Upper lobe of left lung (tissue), 6 donors: ENCODE data around the gene MDM2. TPM values are rescaled to one million over a fixed set of nuclear protein-coding genes. Genes with fewer than 3 reads are reported as not detected.
A peak's percentile ranks its signal among the peaks of the same experiment; 100 is the strongest.
"Not testable (repeated sequence)": the region's sequence is repeated elsewhere in the genome, so short reads cannot be mapped to it uniquely, and the experiment has no call there.

Experiments
- ATAC-seq, 2 donors: fragments of 200-7000 bp; cut with Tn5 transposase; one replicate each; pipeline ENCODE4 v1.9.1; 2022; ENCODE audit warnings: mild to moderate bottlenecking in 2 of 2, moderate library complexity in 2 of 2; ENCODE audit not compliant: low FRiP score in 2 of 2
- DNase-seq, 2 donors: peaks; one replicate each; pipeline ENCODE4 v3.0.0-alpha.2; 2019 to 2020
- H3K27ac ChIP-seq, 4 donors: fragments of 200-600 bp; sonication (generic); one replicate each; pipeline ENCODE4 v1.5.1; 2016 to 2019
- H3K27me3 ChIP-seq, 4 donors: fragments of 200-600 bp; sonication (generic); one replicate each; pipeline ENCODE4 v1.5.1; 2017 to 2019
- H3K36me3 ChIP-seq, 4 donors: fragments of 200-600 bp; sonication (generic); one replicate each; pipeline ENCODE4 v1.5.1; 2016 to 2019
- H3K4me1 ChIP-seq, 4 donors: fragments of 200-600 bp; sonication (generic); one replicate each; pipeline ENCODE4 v1.5.1; 2018 to 2019
- H3K4me3 ChIP-seq, 4 donors: fragments of 200-600 bp; sonication (generic); one replicate each; pipeline ENCODE4 v1.5.1; 2017 to 2019; ENCODE audit warnings: mild to moderate bottlenecking in 2 of 4, moderate library complexity in 1 of 4
- H3K9me3 ChIP-seq, 4 donors: fragments of 200-600 bp; sonication (generic); one replicate each; pipeline ENCODE4 v1.5.1; 2018 to 2019
- EP300 ChIP-seq, 4 donors: sonication (generic); formaldehyde crosslinking; IDR thresholded peaks; one replicate each; pipeline ENCODE4 v1.5.1; 2017; ENCODE audit warnings: antibody characterized with exemption in 4 of 4, control low read depth in 2 of 4
- POLR2A ChIP-seq, 4 donors: fragments of 450-650 bp; IDR thresholded peaks; one replicate each; pipeline ENCODE4 v1.5.1; 2016 to 2017; ENCODE audit warnings: antibody characterized with exemption in 4 of 4, mild to moderate bottlenecking in 2 of 4
- POLR2AphosphoS5 ChIP-seq, 2 donors: sonication (generic); formaldehyde crosslinking; IDR thresholded peaks; one replicate each; pipeline ENCODE4 v1.5.1; 2017; ENCODE audit warnings: antibody characterized with exemption in 2 of 2
- WGBS, 2 donors: methylation state at CpG; one replicate each; pipeline ENCODE4 v1.1.5; 2017 to 2018; 5-methylcytosine and 5-hydroxymethylcytosine counted together
- total RNA-seq, 6 donors: library from RNA; depleted of rRNA in 4 of 6; stranded (reverse); fragments of >200 nt in 4 of 6; gene quantifications; one replicate each; pipeline versions ENCODE4 v1.1.0 to v1.2.1, GENCODE V29; 2016 to 2021
- TF ChIP-seq, protein P1 (sequence below), 6 experiments: fragments of 450-650 bp in 4 of 6; fragments of 200-600 bp in 2 of 6; sonication (generic) in 2 of 6; IDR thresholded peaks; one replicate each; pipeline ENCODE4 v1.5.1; 2016 to 2019; ENCODE audit warnings: antibody characterized with exemption in 6 of 6
- donor health status: DM: no; HTN: no; CAD: no; lungs with moderate emphysema.
- donor health status: DM: no; HTN: yes; CAD: no; lungs with severe emphysema.

The MDM2 gene
- total RNA-seq, 6 donors from 2014 or later: 64.6 to 162 (median 108) TPM

GRCh38 chr12:68804657-68805591 lies 3.1 kb upstream of the MDM2 start:
- WGBS, 2 donors: 80 to 84% methylated on average over 22 to 29 of the region's 32 CpGs
- ATAC-seq: no peak
- peak in 1 of 2 donors; percentile 62 for DNase-seq
- Histone ChIP-seq H3K27me3 (no peaks in the 10 kb centered on the region), H3K36me3 (peaks cover 0 to 4% (median 3%) of the 10 kb centered on the region in 4 donors), H3K4me3 (no peak overlapping the region), H3K27ac (peak overlapping the region in 1 of 4 donors; percentile 56), H3K4me1 (peaks cover 0 to 14% (median 7%) of the 10 kb centered on the region in 4 donors), H3K9me3 (no peaks in the 10 kb centered on the region)
- TF ChIP-seq POLR2AphosphoS5 (IDR thresholded peaks at IDR 0.05) (no peak), POLR2A (IDR thresholded peaks at IDR 0.05) (no peak), EP300 (IDR thresholded peaks at IDR 0.05) (no peak)
- TF ChIP-seq, protein P1, sequence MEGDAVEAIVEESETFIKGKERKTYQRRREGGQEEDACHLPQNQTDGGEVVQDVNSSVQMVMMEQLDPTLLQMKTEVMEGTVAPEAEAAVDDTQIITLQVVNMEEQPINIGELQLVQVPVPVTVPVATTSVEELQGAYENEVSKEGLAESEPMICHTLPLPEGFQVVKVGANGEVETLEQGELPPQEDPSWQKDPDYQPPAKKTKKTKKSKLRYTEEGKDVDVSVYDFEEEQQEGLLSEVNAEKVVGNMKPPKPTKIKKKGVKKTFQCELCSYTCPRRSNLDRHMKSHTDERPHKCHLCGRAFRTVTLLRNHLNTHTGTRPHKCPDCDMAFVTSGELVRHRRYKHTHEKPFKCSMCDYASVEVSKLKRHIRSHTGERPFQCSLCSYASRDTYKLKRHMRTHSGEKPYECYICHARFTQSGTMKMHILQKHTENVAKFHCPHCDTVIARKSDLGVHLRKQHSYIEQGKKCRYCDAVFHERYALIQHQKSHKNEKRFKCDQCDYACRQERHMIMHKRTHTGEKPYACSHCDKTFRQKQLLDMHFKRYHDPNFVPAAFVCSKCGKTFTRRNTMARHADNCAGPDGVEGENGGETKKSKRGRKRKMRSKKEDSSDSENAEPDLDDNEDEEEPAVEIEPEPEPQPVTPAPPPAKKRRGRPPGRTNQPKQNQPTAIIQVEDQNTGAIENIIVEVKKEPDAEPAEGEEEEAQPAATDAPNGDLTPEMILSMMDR (IDR thresholded peaks at IDR 0.05): no peak

GRCh38 chr12:68805592-68806120 lies 2.3 kb upstream of the MDM2 start:
- Histone ChIP-seq H3K27ac (no peak overlapping the region), H3K4me3 (no peak overlapping the region), H3K9me3 (no peaks in the 10 kb centered on the region), H3K36me3 (peaks cover 0 to 10% (median 7%) of the 10 kb centered on the region in 4 donors), H3K27me3 (no peaks in the 10 kb centered on the region), H3K4me1 (peaks cover 2 to 21% (median 10%) of the 10 kb centered on the region in 4 donors)
- 91 to 93% methylated on average over 7 of the region's 7 CpGs for WGBS, 2 donors
- TF ChIP-seq POLR2AphosphoS5 (IDR thresholded peaks at IDR 0.05) (no peak), EP300 (IDR thresholded peaks at IDR 0.05) (no peak), POLR2A (IDR thresholded peaks at IDR 0.05) (no peak)
- TF ChIP-seq, protein P1 (IDR thresholded peaks at IDR 0.05): no peak
- DNase-seq (no peak), ATAC-seq (no peak)

DNA sequence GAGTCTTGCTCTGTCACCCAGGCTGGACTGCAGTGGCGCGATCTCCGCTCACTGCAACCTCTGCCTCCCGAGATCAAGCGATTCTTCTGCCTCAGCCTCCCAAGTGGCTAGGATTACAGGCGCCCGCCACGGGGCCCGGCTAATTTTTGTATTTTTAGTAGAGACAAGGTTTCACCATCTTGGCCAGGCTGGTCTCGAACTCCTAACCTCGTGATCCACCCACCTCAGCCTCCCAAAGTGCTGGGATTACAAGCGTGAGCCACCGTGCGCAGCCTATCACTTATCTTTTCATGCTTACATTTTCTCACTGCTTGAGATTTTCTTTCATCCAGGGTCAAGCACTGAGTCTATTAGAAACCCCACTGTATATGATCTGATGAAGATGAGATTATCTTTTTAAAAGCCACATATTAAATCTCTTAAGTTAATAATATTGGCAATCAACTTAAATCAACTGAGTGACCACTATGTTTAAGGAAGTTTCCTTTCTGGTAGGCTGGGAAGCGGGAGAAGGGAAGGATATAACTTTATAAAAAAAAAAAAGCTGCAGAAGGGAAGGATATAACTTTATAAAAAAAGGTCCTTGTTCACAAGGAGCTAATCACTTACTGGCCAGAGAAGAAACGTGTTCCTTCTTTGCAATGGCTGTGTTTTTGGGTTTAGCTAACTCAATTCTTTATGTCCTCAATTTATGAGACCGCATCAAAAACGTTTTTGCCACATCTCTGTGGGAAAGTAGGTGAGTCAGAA lies 1.3 kb upstream of the MDM2 start:
- DNase-seq (peak in 1 of 2 donors; percentile 45), ATAC-seq (no peak)
- Histone ChIP-seq H3K36me3 (peaks cover 0 to 18% (median 8%) of the 10 kb centered on the region in 4 donors), H3K9me3 (no peaks in the 10 kb centered on the region), H3K4me3 (peak overlapping the region in 3 of 4 donors; percentile 71 to 90 (median 80)), H3K27ac (peak overlapping the region; percentile 96 to 99 (median 97)), H3K4me1 (peaks cover 8 to 28% (median 18%) of the 10 kb centered on the region in 4 donors), H3K27me3 (no peaks in the 10 kb centered on the region)
- 85 to 86% methylated on average over 18 of the region's 18 CpGs for WGBS, 2 donors
- no peak for TF ChIP-seq EP300 (IDR thresholded peaks at IDR 0.05)
- TF ChIP-seq POLR2A (IDR thresholded peaks at IDR 0.05): no peak
- TF ChIP-seq, protein P1 (IDR thresholded peaks at IDR 0.05): no peak
- no peak for TF ChIP-seq POLR2AphosphoS5 (IDR thresholded peaks at IDR 0.05)

- peak overlapping the region; percentile 96 to 99 (median 97) for H3K27ac ChIP-seq
- H3K36me3 ChIP-seq: peaks cover 0 to 21% (median 8%) of the 10 kb centered on the region in 4 donors
- 11 to 38% methylated on average over 4 to 10 of the region's 10 CpGs for WGBS, 2 donors
- peaks cover 9 to 34% (median 21%) of the 10 kb centered on the region in 4 donors for H3K4me1 ChIP-seq
- ATAC-seq, DNase-seq, H3K9me3 ChIP-seq, H3K27me3 ChIP-seq: not testable (repeated sequence)
- peak overlapping the region; percentile 22 to 90 (median 76) for H3K4me3 ChIP-seq
Measured at GRCh38 chr12:68807274-68807575, 752 bp upstream of the MDM2 start.
